Adrenal gland (tissue), 12 donors: ENCODE results near the gene IFNG. TPM values are rescaled to one million over a fixed set of nuclear protein-coding genes. Genes with fewer than 3 reads are reported as not detected.
A peak's percentile ranks its signal among the peaks of the same experiment; 100 is the strongest.

ENCODE experiments used
- DNase-seq, 7 donors: peaks; one replicate each; pipeline ENCODE4 v3.0.0-alpha.2; 2019 to 2020
- H3K27ac ChIP-seq, 5 donors: fragments of 200-600 bp; sonication (generic) in 4 of 5; 1 replicate in 3 of 5; 2 replicates in 2 of 5; pipeline versions ENCODE4 v1.5.1 to v1.8.0; 2016 to 2020; ENCODE audit warnings: mild to moderate bottlenecking in 1 of 5
- H3K27me3 ChIP-seq: fragments of 200-600 bp; 2 replicates; pipeline ENCODE4 v1.8.0; 2021
- H3K36me3 ChIP-seq, 2 donors: fragments of 200-600 bp; replicated peaks in 1 of 2; 1 replicate in 1 of 2; 2 replicates in 1 of 2; pipeline versions ENCODE4 v1.5.1 to v1.8.0; 2018 to 2022
- H3K4me1 ChIP-seq, 2 donors: fragments of 200-600 bp; replicated peaks in 1 of 2; 1 replicate in 1 of 2; 2 replicates in 1 of 2; pipeline versions ENCODE4 v1.5.1 to v1.8.0; 2018 to 2021
- H3K4me3 ChIP-seq, 4 donors: fragments of 200-600 bp; sonication (generic) in 3 of 4; one replicate each; pipeline ENCODE4 v1.5.1; 2016 to 2018
- H3K9me3 ChIP-seq, 3 donors: fragments of 200-600 bp; sonication (generic) in 1 of 3; replicated peaks in 1 of 3; 1 replicate in 2 of 3; 2 replicates in 1 of 3; pipeline versions ENCODE4 v1.5.1 to v1.8.0; 2016 to 2021
- CTCF ChIP-seq, 6 experiments: fragments of 450-650 bp in 4 of 6; fragments of 200-600 bp in 2 of 6; sonication (generic) in 1 of 6; IDR thresholded peaks; 1 replicate in 5 of 6; 2 replicates in 1 of 6; pipeline versions ENCODE4 v1.5.1 to v1.8.0; 2016 to 2021; ENCODE audit warnings: antibody characterized with exemption in 6 of 6, mild to moderate bottlenecking in 2 of 6, moderate library complexity in 1 of 6
- POLR2A ChIP-seq, 2 donors: fragments of 450-650 bp; IDR thresholded peaks; one replicate each; pipeline ENCODE4 v1.6.1; 2017; ENCODE audit warnings: antibody characterized with exemption in 2 of 2, mild to moderate bottlenecking in 2 of 2, moderate library complexity in 1 of 2
- WGBS, 4 donors: extraction: QIAGEN DNeasy Blood & Tissue Kit in 2 of 4; methylation state at CpG; one replicate each; pipeline versions ENCODE4 v1.1.5 to v1.1.7; 2013 to 2017; 5-methylcytosine and 5-hydroxymethylcytosine counted together
- intact Hi-C, 2 donors: fragments of 100-400 bp; cut with DNase I; formaldehyde crosslinking; loops; one replicate each; pipeline versions ENCODE4 v1.14.1 to v1.15.0; 2022 to 2023
- polyA plus RNA-seq, 3 donors: library from polyadenylated mRNA; stranded (reverse); fragments of 200-250 nt in 2 of 3; fragments of 350-450 nt in 1 of 3; fragmentation: Illumina TruSeq in 1 of 3; extraction: RNeasy Lipid Tissue Mini Kit (QIAGEN cat#74804) in 1 of 3; gene quantifications; one replicate each; pipeline ENCODE4 v1.2.3, GENCODE V29; 2013 to 2014
- total RNA-seq, 9 donors: library from RNA; depleted of rRNA in 4 of 9; stranded (reverse); fragments of >200 nt in 4 of 9; fragments of 120-200 nt in 1 of 9; fragmentation: NEBNext Ultra II Directional in 1 of 9; extraction: Animal tissue kit (Norgen Biotek cat#: 25700) in 1 of 9; gene quantifications; one replicate each; pipeline versions ENCODE4 v1.1.0 to v1.2.4, GENCODE V29; 2013 to 2023
- donor health status: healthy with polysubstance abuse.
- donor health status: Bipolar disorder and iron deficiency.
- donor health status: DM: yes; HTN: yes; CAD: no.
- donor health status: DM: no; HTN: no; CAD: no.
- donor health status: DM: no; HTN: no; CAD: no.
- donor health status: DM: yes; HTN: yes; CAD: no.

IFNG gene
- total and polyA plus RNA-seq, 12 donors = 0.29 to 0.47 (median 0.46) TPM; not detected in 9

GRCh38 chr12:68166317-68166831 lies 6.8 kb upstream of the IFNG start:
- Histone ChIP-seq H3K4me1 (no peaks in the 10 kb centered on the region), H3K27me3 (no peaks in the 10 kb centered on the region), H3K36me3 (no peaks in the 10 kb centered on the region), H3K27ac (no peak overlapping the region), H3K4me3 (no peak overlapping the region), H3K9me3 (no peaks in the 10 kb centered on the region)
- 48 to 62% (median 51%) methylated on average over 5 of the region's 5 CpGs for WGBS, 4 donors
- TF ChIP-seq POLR2A (IDR thresholded peaks at IDR 0.05) = no peak
- no peak for TF ChIP-seq CTCF (IDR thresholded peaks at IDR 0.05)
- intact Hi-C loops = no loop called here
- no peak for DNase-seq

GRCh38 chr12:68163560-68164081 lies 4.1 kb upstream of the IFNG start:
- Histone ChIP-seq H3K27me3 (no peaks in the 10 kb centered on the region), H3K36me3 (no peaks in the 10 kb centered on the region), H3K27ac (no peak overlapping the region), H3K4me1 (no peaks in the 10 kb centered on the region), H3K4me3 (no peak overlapping the region), H3K9me3 (no peaks in the 10 kb centered on the region)
- TF ChIP-seq CTCF (IDR thresholded peaks at IDR 0.05) (no peak), POLR2A (IDR thresholded peaks at IDR 0.05) (no peak)
- intact Hi-C loops = no loop called here
- WGBS, 4 donors = 86 to 89% (median 88%) methylated on average over 4 of the region's 4 CpGs
- DNase-seq = no peak

- intact Hi-C loops = no loop called here
- Histone ChIP-seq H3K4me1 (no peaks in the 10 kb centered on the region), H3K36me3 (no peaks in the 10 kb centered on the region), H3K27me3 (no peaks in the 10 kb centered on the region), H3K27ac (no peak overlapping the region), H3K4me3 (no peak overlapping the region), H3K9me3 (no peaks in the 10 kb centered on the region)
- TF ChIP-seq POLR2A (IDR thresholded peaks at IDR 0.05) (no peak), CTCF (IDR thresholded peaks at IDR 0.05) (no peak)
- no peak for DNase-seq
- 76 to 92% (median 84%) methylated on average over 2 of the region's 2 CpGs for WGBS, 4 donors
Observed at GRCh38 chr12:68162374-68162773, 2.8 kb upstream of the IFNG start.

GRCh38 chr12:68158432-68158831 lies 1.1 kb downstream of the IFNG start:
- 35 to 51% (median 44%) methylated on average over 2 of the region's 2 CpGs for WGBS, 4 donors
- H3K9me3 ChIP-seq = no peaks in the 10 kb centered on the region
- no peaks in the 10 kb centered on the region for H3K36me3 ChIP-seq
- intact Hi-C loops = no loop called here
- H3K27me3 ChIP-seq = no peaks in the 10 kb centered on the region
- H3K4me3 ChIP-seq = no peak overlapping the region
- no peaks in the 10 kb centered on the region for H3K4me1 ChIP-seq
- DNase-seq = no peak
- H3K27ac ChIP-seq = no peak overlapping the region
- TF ChIP-seq CTCF (IDR thresholded peaks at IDR 0.05) (peak in 5 of 6 experiments; percentile 13 to 30 (median 24)), POLR2A (IDR thresholded peaks at IDR 0.05) (no peak)
